ENCODE measurements around the gene ZNF175.

ZNF175 gene

GRCh38 chr19:51573331-51573730, 2.2 kb downstream of the ZNF175 start:
- Histone ChIP-seq H3K9ac (ENCODE audit: insufficient read length, low read depth) (no peak overlapping the region), H3K36me3 (ENCODE audit: insufficient read depth, insufficient read length, low read length) (peaks cover 18% of the 10 kb centered on the region), H3K9me3 (ENCODE audit: insufficient read depth, low read length) (no peaks in the 10 kb centered on the region), H3K4me3 (ENCODE audit: insufficient read length, low read depth) (no peak overlapping the region), H3K27me3 (ENCODE audit: insufficient read depth, insufficient read length) (no peaks in the 10 kb centered on the region), H3K4me1 (ENCODE audit: insufficient read depth, insufficient read length) (no peaks in the 10 kb centered on the region)
- TF ChIP-seq SUZ12 (IDR thresholded peaks at IDR 0.05; ENCODE audit: extremely low read depth, insufficient read depth, insufficient read length), result no peak
- no peak for TF ChIP-seq ZNF274 (IDR thresholded peaks at IDR 0.05; ENCODE audit: low read depth, low read length)
- TF ChIP-seq YY1 (IDR thresholded peaks at IDR 0.05; ENCODE audit: insufficient read depth, insufficient read length), result no peak
- no peak for DNase-seq (ENCODE audit: low read depth, low spot score)

DNA sequence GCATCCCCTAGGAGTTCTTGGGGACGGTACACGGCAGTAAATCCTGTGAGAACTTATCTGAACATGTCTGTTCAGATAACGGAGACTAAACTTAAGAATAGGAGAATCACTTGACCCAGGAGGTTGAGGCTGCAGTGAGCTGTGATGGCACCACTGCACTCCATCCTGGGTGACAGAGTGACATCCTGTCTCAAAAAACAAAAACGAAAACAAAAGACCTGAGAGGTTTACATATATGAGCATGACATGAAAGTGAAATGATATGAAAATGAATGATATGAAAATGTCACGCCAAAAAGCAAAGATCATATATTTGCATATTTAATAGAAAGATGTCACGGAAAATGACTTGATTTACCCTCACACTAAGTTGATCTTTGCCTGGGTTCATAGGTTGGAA, 5.8 kb downstream of the ZNF175 start:
- no peaks in the 10 kb centered on the region for H3K27me3 ChIP-seq (ENCODE audit: insufficient read depth, insufficient read length)
- H3K4me1 ChIP-seq (ENCODE audit: insufficient read depth, insufficient read length), result no peaks in the 10 kb centered on the region
- TF ChIP-seq ZNF274 (IDR thresholded peaks at IDR 0.05; ENCODE audit: low read depth, low read length), result no peak
- no peak for TF ChIP-seq SUZ12 (IDR thresholded peaks at IDR 0.05; ENCODE audit: extremely low read depth, insufficient read depth, insufficient read length)
- no peak for TF ChIP-seq YY1 (IDR thresholded peaks at IDR 0.05; ENCODE audit: insufficient read depth, insufficient read length)
- no peak overlapping the region for H3K4me3 ChIP-seq (ENCODE audit: insufficient read length, low read depth)
- no peak for DNase-seq (ENCODE audit: low read depth, low spot score)
- H3K9me3 ChIP-seq (ENCODE audit: insufficient read depth, low read length), result no peaks in the 10 kb centered on the region
- H3K9ac ChIP-seq (ENCODE audit: insufficient read length, low read depth), result no peak overlapping the region
- H3K36me3 ChIP-seq (ENCODE audit: insufficient read depth, insufficient read length, low read length), result peaks cover 41% of the 10 kb centered on the region

- Histone ChIP-seq H3K9me3 (ENCODE audit: insufficient read depth, low read length) (peaks cover 25% of the 10 kb centered on the region), H3K4me1 (ENCODE audit: insufficient read depth, insufficient read length) (no peaks in the 10 kb centered on the region), H3K9ac (ENCODE audit: insufficient read length, low read depth) (no peak overlapping the region), H3K27me3 (ENCODE audit: insufficient read depth, insufficient read length) (no peaks in the 10 kb centered on the region), H3K4me3 (ENCODE audit: insufficient read length, low read depth) (no peak overlapping the region), H3K36me3 (ENCODE audit: insufficient read depth, insufficient read length, low read length) (peaks cover 44% of the 10 kb centered on the region)
- TF ChIP-seq ZNF274 (IDR thresholded peaks at IDR 0.05; ENCODE audit: low read depth, low read length), result no peak
- TF ChIP-seq YY1 (IDR thresholded peaks at IDR 0.05; ENCODE audit: insufficient read depth, insufficient read length), result no peak
- no peak for TF ChIP-seq SUZ12 (IDR thresholded peaks at IDR 0.05; ENCODE audit: extremely low read depth, insufficient read depth, insufficient read length)
- DNase-seq (ENCODE audit: low read depth, low spot score), result no peak
These were observed 15.1 kb downstream of the ZNF175 start for GRCh38 chr19:51586103-51586728.

DNA sequence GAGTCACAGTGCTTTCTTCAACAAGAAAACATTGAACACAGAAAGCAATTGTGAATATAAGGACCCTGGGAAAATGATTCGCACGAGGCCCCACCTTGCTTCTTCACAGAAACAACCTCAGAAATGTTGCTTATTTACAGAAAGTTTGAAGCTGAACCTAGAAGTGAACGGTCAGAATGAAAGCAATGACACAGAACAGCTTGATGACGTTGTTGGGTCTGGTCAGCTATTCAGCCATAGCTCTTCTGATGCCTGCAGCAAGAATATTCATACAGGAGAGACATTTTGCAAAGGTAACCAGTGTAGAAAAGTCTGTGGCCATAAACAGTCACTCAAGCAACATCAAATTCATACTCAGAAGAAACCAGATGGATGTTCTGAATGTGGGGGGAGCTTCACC, 15.7 kb downstream of the ZNF175 start:
- no peak for DNase-seq (ENCODE audit: low read depth, low spot score)
- Histone ChIP-seq H3K4me3 (ENCODE audit: insufficient read length, low read depth) (no peak overlapping the region), H3K36me3 (ENCODE audit: insufficient read depth, insufficient read length, low read length) (peaks cover 38% of the 10 kb centered on the region), H3K9me3 (ENCODE audit: insufficient read depth, low read length) (peaks cover 25% of the 10 kb centered on the region), H3K27me3 (ENCODE audit: insufficient read depth, insufficient read length) (no peaks in the 10 kb centered on the region), H3K9ac (ENCODE audit: insufficient read length, low read depth) (no peak overlapping the region), H3K4me1 (ENCODE audit: insufficient read depth, insufficient read length) (no peaks in the 10 kb centered on the region)
- TF ChIP-seq SUZ12 (IDR thresholded peaks at IDR 0.05; ENCODE audit: extremely low read depth, insufficient read depth, insufficient read length), result no peak
- TF ChIP-seq YY1 (IDR thresholded peaks at IDR 0.05; ENCODE audit: insufficient read depth, insufficient read length), result no peak
- TF ChIP-seq ZNF274 (IDR thresholded peaks at IDR 0.05; ENCODE audit: low read depth, low read length), result no peak

DNA sequence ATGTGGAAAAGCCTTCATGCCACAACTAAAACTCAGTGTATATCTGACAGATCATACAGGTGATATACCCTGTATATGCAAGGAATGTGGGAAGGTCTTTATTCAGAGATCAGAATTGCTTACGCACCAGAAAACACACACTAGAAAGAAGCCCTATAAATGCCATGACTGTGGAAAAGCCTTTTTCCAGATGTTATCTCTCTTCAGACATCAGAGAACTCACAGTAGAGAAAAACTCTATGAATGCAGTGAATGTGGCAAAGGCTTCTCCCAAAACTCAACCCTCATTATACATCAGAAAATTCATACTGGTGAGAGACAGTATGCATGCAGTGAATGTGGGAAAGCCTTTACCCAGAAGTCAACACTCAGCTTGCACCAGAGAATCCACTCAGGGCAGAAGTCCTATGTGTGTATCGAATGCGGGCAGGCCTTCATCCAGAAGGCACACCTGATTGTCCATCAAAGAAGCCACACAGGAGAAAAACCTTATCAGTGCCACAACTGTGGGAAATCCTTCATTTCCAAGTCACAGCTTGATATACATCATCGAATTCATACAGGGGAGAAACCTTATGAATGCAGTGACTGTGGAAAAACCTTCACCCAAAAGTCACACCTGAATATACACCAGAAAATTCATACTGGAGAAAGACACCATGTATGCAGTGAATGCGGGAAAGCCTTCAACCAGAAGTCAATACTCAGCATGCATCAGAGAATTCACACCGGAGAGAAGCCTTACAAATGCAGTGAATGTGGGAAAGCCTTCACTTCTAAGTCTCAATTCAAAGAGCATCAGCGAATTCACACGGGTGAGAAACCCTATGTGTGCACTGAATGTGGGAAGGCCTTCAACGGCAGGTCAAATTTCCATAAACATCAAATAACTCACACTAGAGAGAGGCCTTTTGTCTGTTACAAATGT, 16.4 kb downstream of the ZNF175 start:
- TF ChIP-seq ZNF274 (IDR thresholded peaks at IDR 0.05; ENCODE audit: low read depth, low read length) (no peak), YY1 (IDR thresholded peaks at IDR 0.05; ENCODE audit: insufficient read depth, insufficient read length) (no peak), SUZ12 (IDR thresholded peaks at IDR 0.05; ENCODE audit: extremely low read depth, insufficient read depth, insufficient read length) (no peak)
- Histone ChIP-seq H3K27me3 (ENCODE audit: insufficient read depth, insufficient read length) (no peaks in the 10 kb centered on the region), H3K36me3 (ENCODE audit: insufficient read depth, insufficient read length, low read length) (peaks cover 35% of the 10 kb centered on the region), H3K4me3 (ENCODE audit: insufficient read length, low read depth) (no peak overlapping the region), H3K9me3 (ENCODE audit: insufficient read depth, low read length) (peaks cover 25% of the 10 kb centered on the region), H3K9ac (ENCODE audit: insufficient read length, low read depth) (no peak overlapping the region), H3K4me1 (ENCODE audit: insufficient read depth, insufficient read length) (no peaks in the 10 kb centered on the region)
- DNase-seq (ENCODE audit: low read depth, low spot score), result no peak

DNA sequence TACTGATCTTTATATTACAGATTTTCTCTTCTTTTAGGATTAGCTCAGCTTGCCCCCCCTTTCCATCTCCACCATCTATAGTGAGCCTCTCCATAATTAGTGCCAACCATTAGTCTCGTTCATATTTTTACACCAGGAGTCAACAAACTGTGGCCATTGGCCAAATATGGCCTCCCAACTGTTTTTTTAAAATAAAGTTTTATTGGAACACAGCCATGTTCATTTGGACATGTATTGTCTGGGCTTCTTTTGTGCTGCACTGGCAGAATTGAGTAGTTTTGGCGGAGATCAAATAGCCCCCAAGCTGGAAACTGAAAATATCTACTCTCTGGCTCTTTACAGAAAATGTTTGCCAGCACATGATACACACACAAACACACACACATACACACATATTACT, 18.4 kb downstream of the ZNF175 start:
- Histone ChIP-seq H3K9ac (ENCODE audit: insufficient read length, low read depth) (no peak overlapping the region), H3K27me3 (ENCODE audit: insufficient read depth, insufficient read length) (no peaks in the 10 kb centered on the region), H3K4me1 (ENCODE audit: insufficient read depth, insufficient read length) (no peaks in the 10 kb centered on the region), H3K9me3 (ENCODE audit: insufficient read depth, low read length) (peaks cover 25% of the 10 kb centered on the region), H3K36me3 (ENCODE audit: insufficient read depth, insufficient read length, low read length) (peaks cover 26% of the 10 kb centered on the region), H3K4me3 (ENCODE audit: insufficient read length, low read depth) (no peak overlapping the region)
- no peak for TF ChIP-seq ZNF274 (IDR thresholded peaks at IDR 0.05; ENCODE audit: low read depth, low read length)
- TF ChIP-seq YY1 (IDR thresholded peaks at IDR 0.05; ENCODE audit: insufficient read depth, insufficient read length), result no peak
- TF ChIP-seq SUZ12 (IDR thresholded peaks at IDR 0.05; ENCODE audit: extremely low read depth, insufficient read depth, insufficient read length), result no peak
- DNase-seq (ENCODE audit: low read depth, low spot score), result no peak

- H3K4me1 ChIP-seq (ENCODE audit: insufficient read depth, insufficient read length), result no peaks in the 10 kb centered on the region
- no peaks in the 10 kb centered on the region for H3K27me3 ChIP-seq (ENCODE audit: insufficient read depth, insufficient read length)
- TF ChIP-seq SUZ12 (IDR thresholded peaks at IDR 0.05; ENCODE audit: extremely low read depth, insufficient read depth, insufficient read length) (no peak), ZNF274 (IDR thresholded peaks at IDR 0.05; ENCODE audit: low read depth, low read length) (no peak), YY1 (IDR thresholded peaks at IDR 0.05; ENCODE audit: insufficient read depth, insufficient read length) (no peak)
- H3K9ac ChIP-seq (ENCODE audit: insufficient read length, low read depth), result no peak overlapping the region
- peaks cover 25% of the 10 kb centered on the region for H3K9me3 ChIP-seq (ENCODE audit: insufficient read depth, low read length)
- H3K36me3 ChIP-seq (ENCODE audit: insufficient read depth, insufficient read length, low read length), result peaks cover 26% of the 10 kb centered on the region
- no peak for DNase-seq (ENCODE audit: low read depth, low spot score)
- no peak overlapping the region for H3K4me3 ChIP-seq (ENCODE audit: insufficient read length, low read depth)
These were observed 19.4 kb downstream of the ZNF175 start for GRCh38 chr19:51590441-51590840.

Data from NT2/D1 (cell line).